ENCODE results near the gene SRD5A3. TPM values are rescaled to one million over a fixed set of nuclear protein-coding genes. Genes with fewer than 3 reads are reported as not detected.
A peak's percentile ranks its signal among the peaks of the same experiment; 100 is the strongest.

Gene SRD5A3
- total and polyA plus RNA-seq, 9 of the 15 experiments (the other 6 are each of a cell fraction or from before 2014, with no cell fraction given), result 2.5 to 37.0 (median 13.3) TPM

DNA sequence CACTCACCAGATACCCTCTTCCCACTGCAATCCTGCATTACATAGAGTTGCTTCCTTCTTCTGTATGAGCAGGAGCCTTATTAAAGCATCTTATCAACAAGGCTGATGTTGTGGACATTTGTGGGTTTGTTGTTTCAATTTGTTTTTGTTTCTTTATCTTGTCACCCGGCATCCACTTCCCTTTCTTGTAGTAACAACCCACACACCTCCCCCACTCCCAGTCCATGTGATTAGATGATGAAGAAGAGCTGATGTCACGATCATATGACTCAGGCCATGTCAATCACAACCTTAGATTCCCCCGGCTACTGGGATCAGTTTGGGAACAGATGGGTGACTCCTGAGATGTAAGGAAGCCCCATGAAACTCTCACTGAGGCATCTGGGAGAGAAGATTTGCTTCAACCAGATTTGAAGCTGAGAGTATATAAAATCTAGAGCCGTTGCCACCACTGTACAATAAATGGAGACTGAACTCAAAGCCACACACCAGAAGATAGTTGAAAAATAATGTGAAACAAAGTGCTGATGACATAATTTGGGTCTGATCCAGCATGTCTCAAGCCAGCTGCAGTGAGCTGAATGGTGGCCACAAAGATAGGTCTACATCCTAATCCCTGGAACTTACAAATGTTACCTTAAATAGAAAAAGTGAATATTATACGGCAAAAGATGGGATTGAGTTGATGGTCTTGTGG, 34.1 kb upstream of the SRD5A3 start (continued):
- TF ChIP-seq, protein P1, sequence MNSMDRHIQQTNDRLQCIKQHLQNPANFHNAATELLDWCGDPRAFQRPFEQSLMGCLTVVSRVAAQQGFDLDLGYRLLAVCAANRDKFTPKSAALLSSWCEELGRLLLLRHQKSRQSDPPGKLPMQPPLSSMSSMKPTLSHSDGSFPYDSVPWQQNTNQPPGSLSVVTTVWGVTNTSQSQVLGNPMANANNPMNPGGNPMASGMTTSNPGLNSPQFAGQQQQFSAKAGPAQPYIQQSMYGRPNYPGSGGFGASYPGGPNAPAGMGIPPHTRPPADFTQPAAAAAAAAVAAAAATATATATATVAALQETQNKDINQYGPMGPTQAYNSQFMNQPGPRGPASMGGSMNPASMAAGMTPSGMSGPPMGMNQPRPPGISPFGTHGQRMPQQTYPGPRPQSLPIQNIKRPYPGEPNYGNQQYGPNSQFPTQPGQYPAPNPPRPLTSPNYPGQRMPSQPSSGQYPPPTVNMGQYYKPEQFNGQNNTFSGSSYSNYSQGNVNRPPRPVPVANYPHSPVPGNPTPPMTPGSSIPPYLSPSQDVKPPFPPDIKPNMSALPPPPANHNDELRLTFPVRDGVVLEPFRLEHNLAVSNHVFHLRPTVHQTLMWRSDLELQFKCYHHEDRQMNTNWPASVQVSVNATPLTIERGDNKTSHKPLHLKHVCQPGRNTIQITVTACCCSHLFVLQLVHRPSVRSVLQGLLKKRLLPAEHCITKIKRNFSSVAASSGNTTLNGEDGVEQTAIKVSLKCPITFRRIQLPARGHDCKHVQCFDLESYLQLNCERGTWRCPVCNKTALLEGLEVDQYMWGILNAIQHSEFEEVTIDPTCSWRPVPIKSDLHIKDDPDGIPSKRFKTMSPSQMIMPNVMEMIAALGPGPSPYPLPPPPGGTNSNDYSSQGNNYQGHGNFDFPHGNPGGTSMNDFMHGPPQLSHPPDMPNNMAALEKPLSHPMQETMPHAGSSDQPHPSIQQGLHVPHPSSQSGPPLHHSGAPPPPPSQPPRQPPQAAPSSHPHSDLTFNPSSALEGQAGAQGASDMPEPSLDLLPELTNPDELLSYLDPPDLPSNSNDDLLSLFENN (IDR thresholded peaks at IDR 0.05; ENCODE audit: low read depth in 2 of 2, low read length in 2 of 2), result no peak
- TF ChIP-seq RBM15 (IDR thresholded peaks at IDR 0.05; ENCODE audit: insufficient read depth, low read length) (no peak), POLR2H (tag; IDR thresholded peaks at IDR 0.05; ENCODE audit: low read depth) (no peak), SMAD3 (CRISPR knock-in tag; conservative IDR thresholded peaks at IDR 0.05) (no peak), MECOM (CRISPR knock-in tag; IDR thresholded peaks at IDR 0.05) (peak; percentile 68; the same call in 1 of the 2 replicates), NR2C1 (IDR thresholded peaks at IDR 0.05) (no peak), NR2C1 (tag; IDR thresholded peaks at IDR 0.05) (no peak), MBD2 (IDR thresholded peaks at IDR 0.05; ENCODE audit: borderline replicate concordance, low read depth) (no peak), ZSCAN29 (IDR thresholded peaks at IDR 0.05) (no peak), ZNF561 (CRISPR knock-in tag; conservative IDR thresholded peaks at IDR 0.05) (no peak), ETV1 (tag; conservative IDR thresholded peaks at IDR 0.05; ENCODE audit: low read depth) (no peak), NELFE (IDR thresholded peaks at IDR 0.05; ENCODE audit: insufficient read depth, insufficient read length) (no peak), POLR2A (conservative IDR thresholded peaks at IDR 0.05) (no peak), ZNF77 (CRISPR knock-in tag; IDR thresholded peaks at IDR 0.05) (no peak)
- TF ChIP-seq, protein P2, sequence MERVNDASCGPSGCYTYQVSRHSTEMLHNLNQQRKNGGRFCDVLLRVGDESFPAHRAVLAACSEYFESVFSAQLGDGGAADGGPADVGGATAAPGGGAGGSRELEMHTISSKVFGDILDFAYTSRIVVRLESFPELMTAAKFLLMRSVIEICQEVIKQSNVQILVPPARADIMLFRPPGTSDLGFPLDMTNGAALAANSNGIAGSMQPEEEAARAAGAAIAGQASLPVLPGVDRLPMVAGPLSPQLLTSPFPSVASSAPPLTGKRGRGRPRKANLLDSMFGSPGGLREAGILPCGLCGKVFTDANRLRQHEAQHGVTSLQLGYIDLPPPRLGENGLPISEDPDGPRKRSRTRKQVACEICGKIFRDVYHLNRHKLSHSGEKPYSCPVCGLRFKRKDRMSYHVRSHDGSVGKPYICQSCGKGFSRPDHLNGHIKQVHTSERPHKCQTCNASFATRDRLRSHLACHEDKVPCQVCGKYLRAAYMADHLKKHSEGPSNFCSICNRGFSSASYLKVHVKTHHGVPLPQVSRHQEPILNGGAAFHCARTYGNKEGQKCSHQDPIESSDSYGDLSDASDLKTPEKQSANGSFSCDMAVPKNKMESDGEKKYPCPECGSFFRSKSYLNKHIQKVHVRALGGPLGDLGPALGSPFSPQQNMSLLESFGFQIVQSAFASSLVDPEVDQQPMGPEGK (CRISPR knock-in tag; IDR thresholded peaks at IDR 0.05; ENCODE audit: borderline replicate concordance), result 0 out of 2 replicates have a peak, but pooled peaks have one; percentile 69
